Heart left ventricle (tissue), 16 donors: ENCODE measurements around the gene SPCS2. TPM values are rescaled to one million over a fixed set of nuclear protein-coding genes. Genes with fewer than 3 reads are reported as not detected.

Experiments used
- ATAC-seq, 4 donors: fragments of 200-7000 bp; cut with Tn5 transposase; one replicate each; pipeline ENCODE4 v1.9.1; 2020 to 2022; ENCODE audit warnings: moderate library complexity in 4 of 4, mild to moderate bottlenecking in 3 of 4, moderate number of reproducible peaks in 1 of 4
- DNase-seq, 5 donors: peaks; one replicate each; pipeline ENCODE4 v3.0.0-alpha.2; 2020
- H3K27ac ChIP-seq, 12 donors: fragments of 200-600 bp; sonication (generic) in 4 of 12; one replicate each; pipeline versions ENCODE4 v1.5.0 to v1.8.0; 2016 to 2022; ENCODE audit warnings: mild to moderate bottlenecking in 2 of 12
- H3K27me3 ChIP-seq, 9 donors: fragments of 200-600 bp; sonication (generic) in 2 of 9; one replicate each; pipeline versions ENCODE4 v1.5.1 to v1.8.0; 2016 to 2022; ENCODE audit warnings: mild to moderate bottlenecking in 3 of 9
- H3K36me3 ChIP-seq, 9 donors: fragments of 200-600 bp; sonication (generic) in 2 of 9; one replicate each; pipeline versions ENCODE4 v1.5.0 to v1.8.0; 2018 to 2022; ENCODE audit warnings: mild to moderate bottlenecking in 2 of 9
- H3K4me1 ChIP-seq, 12 donors: fragments of 200-600 bp; sonication (generic) in 4 of 12; one replicate each; pipeline versions ENCODE4 v1.5.0 to v1.8.0; 2016 to 2022; ENCODE audit warnings: mild to moderate bottlenecking in 3 of 12
- H3K4me3 ChIP-seq, 12 donors: fragments of 200-600 bp; sonication (generic) in 4 of 12; one replicate each; pipeline versions ENCODE4 v1.5.0 to v1.8.0; 2017 to 2022; ENCODE audit warnings: mild to moderate bottlenecking in 9 of 12, moderate library complexity in 4 of 12
- H3K9me3 ChIP-seq, 12 donors: fragments of 200-600 bp; sonication (generic) in 4 of 12; one replicate each; pipeline versions ENCODE4 v1.5.0 to v1.8.0; 2016 to 2022; ENCODE audit warnings: mild to moderate bottlenecking in 1 of 12
- POLR2A ChIP-seq, 2 donors: fragments of 450-650 bp; IDR thresholded peaks; one replicate each; pipeline ENCODE4 v1.6.1; 2017; ENCODE audit warnings: antibody characterized with exemption in 2 of 2, mild to moderate bottlenecking in 2 of 2, moderate library complexity in 2 of 2
- WGBS, 4 donors: extraction: QIAGEN DNeasy Blood & Tissue Kit in 2 of 4; methylation state at CpG; one replicate each; pipeline versions ENCODE4 v1.1.5 to v1.1.7; 2013 to 2018; 5-methylcytosine and 5-hydroxymethylcytosine counted together
- intact Hi-C, 10 donors: fragments of 100-400 bp; cut with DNase I; formaldehyde crosslinking; loops; one replicate each; pipeline versions ENCODE4 v1.11.1 to v1.14.2; 2022
- polyA plus RNA-seq, 2 donors: library from polyadenylated mRNA; stranded (reverse); fragments of 200-250 nt; gene quantifications; one replicate each; pipeline ENCODE4 v1.2.3, GENCODE V29; 2013
- total RNA-seq, 9 donors: library from RNA; depleted of rRNA in 2 of 9; stranded (reverse); fragments of >200 nt in 2 of 9; fragmentation: NEBNext Ultra II Directional in 3 of 9; extraction: Animal tissue kit (Norgen Biotek cat#: 25700) in 3 of 9; gene quantifications; one replicate each; pipeline versions ENCODE4 v1.1.0 to v1.2.4, GENCODE V29; 2016 to 2023
- TF ChIP-seq, protein P1 (sequence below), 12 donors: fragments of 200-600 bp; sonication (generic) in 4 of 12; IDR thresholded peaks; one replicate each; pipeline versions ENCODE4 v1.5.0 to v1.8.0; 2018 to 2022; ENCODE audit warnings: antibody characterized with exemption in 12 of 12, mild to moderate bottlenecking in 5 of 12
- donor health status: ischemic (EF 13 %, LVEDD 7.1; RV severe dilation, severe dysfunction).
- donor health status: healthy with polysubstance abuse.
- donor health status: DM: no; HTN: yes; CAD: no.
- donor health status: DM: no; HTN: no; CAD: no.
- donor health status: ischemic (EF 25% LVEDD 6.9; RV normal size, moderate dysfunction).
- donor health status: ischemic (EF 25% LVEDD 5.7; RV mildly dilated, moderate dysfunction).
- donor health status: healthy.
- donor health status: DM: yes; HTN: yes; CAD: no.
- donor health status: ischemic (EF 35%, LVEDD 5.7; RV mildly dilated, moderate dysfunction).
- donor health status: nonischemic (EF 11% LVEDD 7.7; RV severe dilation, severe dysfunction).
- donor health status: DM: yes; HTN: yes; CAD: no.
- donor health status: PGD.
- donor health status: ischemic (EF 29% LVEDD 5.4; RV normal size, mild dysfunction).
- donor health status: nonischemic (EF 23%, LVEDD 6.1; RV moderate dilation, normal function).

The SPCS2 gene
- total and polyA plus RNA-seq, 11 donors: 21.8 to 136 (median 109) TPM

DNA sequence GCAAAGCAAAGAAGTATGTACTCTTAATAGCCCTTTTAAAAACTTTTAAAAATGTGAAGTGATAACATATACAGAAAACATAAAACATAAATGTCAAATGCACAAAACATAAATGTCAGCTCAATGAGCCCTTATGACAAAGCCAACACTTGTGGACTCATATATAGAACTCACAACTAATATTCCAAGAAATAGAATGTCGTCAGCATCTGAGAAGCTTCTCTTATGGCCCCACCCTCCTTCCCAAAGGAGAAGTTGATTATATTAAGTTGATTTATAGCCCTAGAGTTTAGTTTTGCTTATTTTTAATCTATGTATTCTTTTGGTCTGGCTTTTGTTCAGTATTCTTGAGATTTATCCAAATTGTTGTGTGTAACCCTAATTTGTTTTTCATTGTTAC lies 53.5 kb downstream of the SPCS2 start:
- intact Hi-C loops: no loop called here
- Histone ChIP-seq H3K4me1 (no peaks in the 10 kb centered on the region), H3K27ac (no peak overlapping the region), H3K4me3 (no peak overlapping the region), H3K9me3 (no peaks in the 10 kb centered on the region), H3K27me3 (no peaks in the 10 kb centered on the region), H3K36me3 (peaks cover 0 to 45% (median 24%) of the 10 kb centered on the region in 9 donors)
- no peak for DNase-seq
- 90 to 100% (median 96%) methylated on average over 1 of the region's 1 CpG for WGBS, 4 donors
- TF ChIP-seq, protein P1, sequence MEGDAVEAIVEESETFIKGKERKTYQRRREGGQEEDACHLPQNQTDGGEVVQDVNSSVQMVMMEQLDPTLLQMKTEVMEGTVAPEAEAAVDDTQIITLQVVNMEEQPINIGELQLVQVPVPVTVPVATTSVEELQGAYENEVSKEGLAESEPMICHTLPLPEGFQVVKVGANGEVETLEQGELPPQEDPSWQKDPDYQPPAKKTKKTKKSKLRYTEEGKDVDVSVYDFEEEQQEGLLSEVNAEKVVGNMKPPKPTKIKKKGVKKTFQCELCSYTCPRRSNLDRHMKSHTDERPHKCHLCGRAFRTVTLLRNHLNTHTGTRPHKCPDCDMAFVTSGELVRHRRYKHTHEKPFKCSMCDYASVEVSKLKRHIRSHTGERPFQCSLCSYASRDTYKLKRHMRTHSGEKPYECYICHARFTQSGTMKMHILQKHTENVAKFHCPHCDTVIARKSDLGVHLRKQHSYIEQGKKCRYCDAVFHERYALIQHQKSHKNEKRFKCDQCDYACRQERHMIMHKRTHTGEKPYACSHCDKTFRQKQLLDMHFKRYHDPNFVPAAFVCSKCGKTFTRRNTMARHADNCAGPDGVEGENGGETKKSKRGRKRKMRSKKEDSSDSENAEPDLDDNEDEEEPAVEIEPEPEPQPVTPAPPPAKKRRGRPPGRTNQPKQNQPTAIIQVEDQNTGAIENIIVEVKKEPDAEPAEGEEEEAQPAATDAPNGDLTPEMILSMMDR (IDR thresholded peaks at IDR 0.05): no peak
- no peak for TF ChIP-seq POLR2A (IDR thresholded peaks at IDR 0.05)
- no peak for ATAC-seq

DNA sequence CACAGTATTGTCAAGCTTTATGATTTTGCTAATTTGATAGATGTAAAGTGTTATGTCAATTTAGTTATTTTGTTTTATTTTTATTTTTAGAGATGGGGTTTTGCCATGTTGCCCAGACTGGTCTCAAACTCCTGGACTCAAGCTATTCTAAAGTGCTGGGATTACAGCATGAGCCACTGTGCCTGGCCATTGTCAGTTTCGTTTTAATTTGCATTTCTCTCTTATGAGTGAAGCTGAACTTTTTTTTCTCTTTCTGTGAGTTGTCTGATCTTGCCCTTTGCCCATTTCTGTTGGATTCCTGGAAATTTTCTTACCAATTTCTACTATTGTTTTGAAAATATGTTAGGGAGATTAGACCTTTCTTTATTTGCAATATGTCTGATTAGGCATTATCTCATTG lies 55.1 kb downstream of the SPCS2 start:
- no peak for TF ChIP-seq POLR2A (IDR thresholded peaks at IDR 0.05)
- TF ChIP-seq, protein P1 (IDR thresholded peaks at IDR 0.05): no peak
- Histone ChIP-seq H3K36me3 (peaks cover 0 to 51% (median 34%) of the 10 kb centered on the region in 9 donors), H3K27ac (no peak overlapping the region), H3K27me3 (no peaks in the 10 kb centered on the region), H3K4me1 (no peaks in the 10 kb centered on the region), H3K9me3 (no peaks in the 10 kb centered on the region), H3K4me3 (no peak overlapping the region)
- WGBS, 4 donors: 87 to 92% (median 90%) methylated on average over 1 of the region's 1 CpG
- intact Hi-C loops: no loop called here
- ATAC-seq (no peak), DNase-seq (no peak)

DNA sequence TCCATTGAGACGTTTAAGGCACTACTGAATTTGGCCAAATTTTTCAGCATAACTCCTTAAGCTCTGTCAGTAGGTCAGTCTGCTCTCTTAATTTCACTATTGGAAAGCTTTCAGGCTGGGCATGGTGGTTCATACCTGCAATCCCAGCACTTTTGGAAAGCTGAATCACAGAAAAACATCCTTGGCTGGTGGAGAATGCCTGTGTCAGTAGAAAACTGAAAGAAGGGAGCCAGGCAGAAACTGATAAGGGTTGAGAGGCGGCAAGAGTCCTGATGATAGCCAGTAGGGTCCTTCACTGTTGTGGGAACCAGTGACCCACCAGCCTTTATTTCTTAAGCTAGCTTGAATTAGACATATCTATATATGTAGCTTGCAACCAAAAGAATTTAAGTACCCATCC lies 62.3 kb downstream of the SPCS2 start:
- ATAC-seq: no peak
- no peaks in the 10 kb centered on the region for H3K27me3 ChIP-seq
- intact Hi-C loops: no loop called here
- no peak for DNase-seq
- H3K27ac ChIP-seq: peak overlapping the region in 1 of 12 donors; percentile 13
- no peak overlapping the region for H3K4me3 ChIP-seq
- H3K4me1 ChIP-seq: peaks cover 0 to 16% (median 4%) of the 10 kb centered on the region in 12 donors
- TF ChIP-seq POLR2A (IDR thresholded peaks at IDR 0.05): no peak
- TF ChIP-seq, protein P1 (IDR thresholded peaks at IDR 0.05): no peak
- H3K36me3 ChIP-seq: peaks cover 0 to 44% (median 20%) of the 10 kb centered on the region in 9 donors
- H3K9me3 ChIP-seq: no peaks in the 10 kb centered on the region
- WGBS, 4 donors: 53 to 68% (median 54%) methylated on average over 2 of the region's 2 CpGs

DNA sequence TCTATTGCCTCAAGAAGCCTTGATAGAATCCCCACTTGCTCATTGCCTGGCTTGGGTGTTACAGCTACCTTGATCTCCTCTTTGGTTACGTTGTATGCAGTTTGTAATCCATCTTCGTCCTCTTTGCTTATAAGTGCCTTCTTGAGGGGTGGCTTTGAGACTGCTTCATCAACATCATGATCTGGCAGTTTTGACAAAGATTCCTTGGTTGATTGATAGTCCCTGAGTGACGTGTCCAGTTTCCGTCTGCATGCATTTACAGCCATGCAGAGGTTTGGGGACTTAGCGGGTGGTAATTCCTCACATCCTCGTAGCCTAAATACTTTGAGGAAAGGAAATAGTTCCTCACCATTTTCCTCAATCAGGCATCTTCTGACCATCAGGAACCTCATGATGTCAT lies 62.8 kb downstream of the SPCS2 start:
- intact Hi-C loops: no loop called here
- ATAC-seq: no peak
- H3K36me3 ChIP-seq: peaks cover 0 to 38% (median 15%) of the 10 kb centered on the region in 9 donors

More for the DNA sequence above, 62.8 kb downstream of the SPCS2 start:
- H3K4me3 ChIP-seq: no peak overlapping the region
- WGBS, 4 donors: 92 to 97% (median 94%) methylated on average over 6 of the region's 6 CpGs
- H3K27me3 ChIP-seq: no peaks in the 10 kb centered on the region
- peaks cover 0 to 16% (median 4%) of the 10 kb centered on the region in 12 donors for H3K4me1 ChIP-seq
- TF ChIP-seq, protein P1 (IDR thresholded peaks at IDR 0.05): no peak
- TF ChIP-seq POLR2A (IDR thresholded peaks at IDR 0.05): no peak
- no peak overlapping the region for H3K27ac ChIP-seq
- H3K9me3 ChIP-seq: no peaks in the 10 kb centered on the region
- no peak for DNase-seq
